Activated T-cell treated with anti-CD3 and anti-CD28 coated beads, Interleukin-2, amount 50 U/mL, for 4 hours (primary cell): Measurements from ENCODE around the gene ECE2. TPM values are rescaled to one million over a fixed set of nuclear protein-coding genes. Genes with fewer than 3 reads are reported as not detected.

Experiments
- ATAC-seq, 2 donors: fragments of 200-7000 bp; cut with Tn5 transposase; one replicate each; pipeline ENCODE4 v1.10.0; 2021
- DNase-seq: peaks from one replicate; pipeline ENCODE4 v3.0.0-alpha.2; 2020
- H3K27me3 Mint-ChIP-seq: one replicate; pipeline ENCODE4 v1.8.0; 2021; ENCODE audit warnings: low read depth, mixed read lengths
- H3K36me3 Mint-ChIP-seq: one replicate; pipeline ENCODE4 v1.8.0; 2022; ENCODE audit warnings: mixed read lengths; ENCODE audit not compliant: insufficient read depth
- H3K4me1 Mint-ChIP-seq: one replicate; pipeline ENCODE4 v1.8.0; 2021; ENCODE audit warnings: low read depth, mixed read lengths
- H3K4me3 Mint-ChIP-seq: one replicate; pipeline ENCODE4 v1.8.0; 2021; ENCODE audit warnings: mild to moderate bottlenecking, moderate library complexity, mixed read lengths
- H3K9me3 Mint-ChIP-seq: one replicate; pipeline ENCODE4 v1.8.0; 2021; ENCODE audit warnings: mixed read lengths
- total RNA-seq, 3 donors: library from RNA; stranded (reverse); gene quantifications; one replicate each; pipeline ENCODE4 v1.2.1, GENCODE V29; 2021

The ECE2 gene
- total RNA-seq, result not detected

- ATAC-seq (peak in 1 of 2 donors; percentile 53), DNase-seq (no peak)
- Mint-ChIP-seq H3K9me3 (no peaks in the 10 kb centered on the region), H3K27me3 (peaks cover 47% of the 10 kb centered on the region), H3K4me3 (no peak within 1 kb of the TSS), H3K4me1 (peaks cover 3% of the 10 kb centered on the region), H3K36me3 (no peaks in the 10 kb centered on the region)
Measured at GRCh38 chr3:184275961-184276910, at the start of gene ECE2. Gene ECE2 (plus strand): TSS chr3:184276022. CDS start chr3:184276154, 132 bp downstream.

DNA sequence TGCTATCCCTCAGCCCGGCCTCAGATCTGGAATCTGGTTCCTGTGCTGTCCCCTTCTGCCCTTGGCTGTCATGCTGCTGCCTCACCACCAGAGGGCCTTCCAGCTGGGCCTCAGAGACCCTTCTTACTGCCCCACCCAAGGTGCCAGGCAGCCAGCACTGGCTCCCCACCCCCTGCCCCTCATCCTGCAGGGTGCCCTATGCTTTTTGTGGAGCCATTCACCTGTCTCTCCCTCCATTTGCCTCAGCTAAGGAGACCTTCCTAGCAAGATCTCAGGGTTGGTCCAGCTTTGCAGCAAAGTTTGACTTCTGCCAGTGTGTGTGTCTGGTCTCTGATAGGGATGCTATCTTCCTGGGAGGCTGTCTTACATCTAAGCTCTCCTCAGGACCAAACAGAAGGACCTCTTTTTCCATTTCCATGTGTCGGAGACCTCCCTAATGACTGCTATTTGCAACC is 48.3 kb upstream of the ECE2 start:
- Mint-ChIP-seq H3K4me1 (peaks cover 9% of the 10 kb centered on the region), H3K4me3 (no peak overlapping the region), H3K9me3 (no peaks in the 10 kb centered on the region), H3K36me3 (no peaks in the 10 kb centered on the region), H3K27me3 (peaks cover 48% of the 10 kb centered on the region)
- ATAC-seq (peak; percentile 20 to 29), DNase-seq (peak; percentile 51)

DNA sequence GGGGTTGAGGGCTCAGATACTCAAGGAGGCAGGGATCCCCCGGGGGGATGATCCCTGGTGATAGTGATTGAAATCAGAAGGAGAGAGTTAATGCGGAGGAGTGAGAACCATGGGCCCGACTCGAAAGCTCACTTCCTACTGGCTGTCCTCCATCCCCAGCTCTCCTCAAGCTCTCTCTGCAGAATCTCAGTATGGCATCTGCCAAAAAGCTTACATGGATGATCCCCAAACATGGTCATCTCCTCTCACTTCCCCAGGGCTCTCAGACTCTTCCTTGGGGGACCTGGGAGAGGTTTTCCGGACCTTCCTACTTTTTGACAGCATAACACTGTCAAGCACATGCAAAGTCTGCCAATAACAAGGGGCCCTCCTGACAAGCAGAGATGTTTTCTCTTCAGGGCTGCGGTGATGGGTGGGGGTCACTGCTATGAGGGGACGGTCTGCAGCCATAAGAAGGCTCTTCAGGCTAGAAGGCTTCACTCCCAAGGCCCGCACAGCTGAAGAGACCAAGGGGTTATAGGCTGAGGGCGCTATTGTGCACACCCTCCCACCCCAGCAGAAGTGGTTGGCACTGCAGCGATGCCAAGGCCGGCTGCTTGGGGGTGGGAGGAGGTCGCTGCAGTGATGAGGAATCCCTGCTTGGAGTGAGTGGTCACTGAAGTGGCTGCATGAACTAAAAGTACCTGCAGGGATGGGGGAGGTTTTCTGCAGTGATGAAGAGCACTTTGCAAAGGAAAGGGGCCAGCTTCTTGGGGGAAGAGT is 47.3 kb upstream of the ECE2 start:
- ATAC-seq, result no peak
- peak overlapping the region; percentile 43 for H3K4me3 Mint-ChIP-seq
- no peaks in the 10 kb centered on the region for H3K9me3 Mint-ChIP-seq
- H3K27me3 Mint-ChIP-seq, result peaks cover 53% of the 10 kb centered on the region
- no peaks in the 10 kb centered on the region for H3K36me3 Mint-ChIP-seq
- peaks cover 9% of the 10 kb centered on the region for H3K4me1 Mint-ChIP-seq
- no peak for DNase-seq

- Mint-ChIP-seq H3K27me3 (peaks cover 55% of the 10 kb centered on the region), H3K9me3 (no peaks in the 10 kb centered on the region), H3K4me3 (peak within 1 kb of the TSS; percentile 62), H3K4me1 (peaks cover 9% of the 10 kb centered on the region), H3K36me3 (no peaks in the 10 kb centered on the region)
- DNase-seq, result peak; percentile 65
- peak; percentile 96 for ATAC-seq
Measured at GRCh38 chr3:184229394-184230080, 46.3 kb upstream of the ECE2 start, which contains the start of gene VWA5B2. Gene VWA5B2 (plus strand): TSS chr3:184229585. CDS start chr3:184230529, 944 bp downstream.

DNA sequence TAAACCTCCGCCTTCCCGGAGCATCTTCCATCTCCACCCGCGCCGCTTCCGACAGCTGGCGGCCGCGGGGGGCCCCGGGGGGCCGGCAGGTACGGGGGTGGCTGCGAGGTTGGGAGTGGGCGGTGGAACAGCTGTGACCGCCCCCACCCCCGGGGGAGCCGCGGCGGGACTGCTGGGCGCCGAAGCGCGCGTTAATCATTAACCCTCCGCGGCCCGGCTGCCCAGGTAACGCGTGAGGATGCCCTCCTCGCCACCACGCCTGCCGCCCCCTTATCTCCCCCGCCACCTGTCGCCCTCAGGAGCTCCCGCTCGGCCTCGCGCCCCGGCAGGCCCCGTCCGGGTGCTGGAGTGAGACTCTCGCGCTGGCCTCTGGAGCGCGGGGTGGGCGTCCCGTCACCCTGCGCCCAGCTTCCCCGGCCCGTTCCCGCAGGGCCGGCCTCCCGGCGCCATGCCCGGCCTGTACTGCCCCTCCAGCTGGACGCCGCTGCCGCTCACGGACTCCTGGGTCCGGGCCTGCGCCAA is 45.7 kb upstream of the ECE2 start:
- DNase-seq, result no peak
- Mint-ChIP-seq H3K27me3 (peaks cover 53% of the 10 kb centered on the region), H3K9me3 (no peaks in the 10 kb centered on the region), H3K4me3 (no peak overlapping the region), H3K4me1 (peaks cover 9% of the 10 kb centered on the region), H3K36me3 (no peaks in the 10 kb centered on the region)
- ATAC-seq, result no peak

DNA sequence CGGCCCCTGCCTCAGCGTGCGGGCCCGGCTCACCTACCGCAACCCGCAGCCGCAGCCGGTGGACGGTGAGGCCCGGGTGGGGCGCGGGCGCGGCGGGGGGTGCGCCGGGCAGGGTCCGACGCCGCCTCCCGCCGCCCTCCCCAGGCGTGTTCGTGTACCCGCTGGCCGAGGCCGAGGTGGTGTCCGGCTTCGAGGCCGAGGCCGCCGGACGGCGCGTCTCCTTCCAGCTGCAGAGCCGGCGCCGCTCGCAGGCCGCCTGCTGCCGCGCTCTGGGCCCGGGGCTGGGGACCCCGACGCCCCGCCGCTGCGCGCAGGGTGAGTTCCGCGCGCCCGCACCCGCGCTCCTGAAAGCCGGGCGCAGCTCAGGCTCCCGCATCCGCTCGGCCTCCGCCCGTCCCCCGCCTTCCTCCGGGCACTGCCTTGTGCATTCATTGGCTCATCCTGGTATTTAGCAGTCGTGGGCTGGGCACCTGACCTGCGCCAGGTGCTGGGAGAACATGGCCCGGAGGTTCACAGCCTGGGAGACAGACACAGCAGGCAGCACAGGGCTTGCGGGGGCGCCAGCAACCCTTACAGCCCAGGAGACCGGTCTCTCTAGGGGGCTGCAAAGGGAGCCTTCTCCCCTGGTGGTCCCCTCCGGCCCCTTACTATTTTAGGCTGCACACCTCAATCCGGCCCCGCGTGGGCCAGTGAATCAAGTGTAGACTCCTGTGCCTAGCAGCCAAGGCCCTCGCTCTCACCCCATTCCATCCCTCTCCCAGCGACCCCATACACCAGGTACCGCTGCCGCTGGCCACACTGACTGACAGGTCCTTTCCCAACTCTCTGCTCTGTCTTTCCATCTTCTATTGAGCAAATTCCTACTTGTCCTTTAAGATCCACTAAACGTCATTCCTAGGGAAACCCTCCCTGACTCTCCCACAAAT is 45.0 kb upstream of the ECE2 start:
- Mint-ChIP-seq H3K27me3 (peaks cover 49% of the 10 kb centered on the region), H3K4me3 (peak overlapping the region; percentile 73), H3K36me3 (no peaks in the 10 kb centered on the region), H3K9me3 (no peaks in the 10 kb centered on the region), H3K4me1 (peaks cover 9% of the 10 kb centered on the region)
- DNase-seq (no peak), ATAC-seq (no peak)

- H3K9me3 Mint-ChIP-seq, result no peaks in the 10 kb centered on the region
- ATAC-seq (no peak), DNase-seq (no peak)
- no peaks in the 10 kb centered on the region for H3K36me3 Mint-ChIP-seq
- peaks cover 9% of the 10 kb centered on the region for H3K4me1 Mint-ChIP-seq
- H3K4me3 Mint-ChIP-seq, result peak overlapping the region; percentile 73
- H3K27me3 Mint-ChIP-seq, result peaks cover 44% of the 10 kb centered on the region
Measured at GRCh38 chr3:184231671-184232070, 44.2 kb upstream of the ECE2 start.

- Mint-ChIP-seq H3K4me3 (no peak overlapping the region), H3K27me3 (peaks cover 36% of the 10 kb centered on the region), H3K4me1 (peaks cover 8% of the 10 kb centered on the region)
Measured at GRCh38 chr3:184233127-184233843, 42.5 kb upstream of the ECE2 start.

GRCh38 chr3:184234224-184234623 is 41.6 kb upstream of the ECE2 start:
- Mint-ChIP-seq H3K4me1 (peaks cover 8% of the 10 kb centered on the region), H3K27me3 (peaks cover 29% of the 10 kb centered on the region), H3K9me3 (no peaks in the 10 kb centered on the region), H3K36me3 (no peaks in the 10 kb centered on the region), H3K4me3 (no peak overlapping the region)
- no peak for ATAC-seq
- no peak for DNase-seq

More at GRCh38 chr3:184233127-184233843, 42.5 kb upstream of the ECE2 start:
- DNase-seq (no peak), ATAC-seq (no peak)
- Mint-ChIP-seq H3K9me3 (no peaks in the 10 kb centered on the region), H3K36me3 (no peaks in the 10 kb centered on the region)

GRCh38 chr3:184234671-184235380 is 41.0 kb upstream of the ECE2 start:
- Mint-ChIP-seq H3K27me3 (peaks cover 28% of the 10 kb centered on the region), H3K36me3 (peaks cover under 1% of the 10 kb centered on the region), H3K4me3 (no peak overlapping the region), H3K9me3 (no peaks in the 10 kb centered on the region), H3K4me1 (peaks cover 8% of the 10 kb centered on the region)
- no peak for ATAC-seq
- no peak for DNase-seq

DNA sequence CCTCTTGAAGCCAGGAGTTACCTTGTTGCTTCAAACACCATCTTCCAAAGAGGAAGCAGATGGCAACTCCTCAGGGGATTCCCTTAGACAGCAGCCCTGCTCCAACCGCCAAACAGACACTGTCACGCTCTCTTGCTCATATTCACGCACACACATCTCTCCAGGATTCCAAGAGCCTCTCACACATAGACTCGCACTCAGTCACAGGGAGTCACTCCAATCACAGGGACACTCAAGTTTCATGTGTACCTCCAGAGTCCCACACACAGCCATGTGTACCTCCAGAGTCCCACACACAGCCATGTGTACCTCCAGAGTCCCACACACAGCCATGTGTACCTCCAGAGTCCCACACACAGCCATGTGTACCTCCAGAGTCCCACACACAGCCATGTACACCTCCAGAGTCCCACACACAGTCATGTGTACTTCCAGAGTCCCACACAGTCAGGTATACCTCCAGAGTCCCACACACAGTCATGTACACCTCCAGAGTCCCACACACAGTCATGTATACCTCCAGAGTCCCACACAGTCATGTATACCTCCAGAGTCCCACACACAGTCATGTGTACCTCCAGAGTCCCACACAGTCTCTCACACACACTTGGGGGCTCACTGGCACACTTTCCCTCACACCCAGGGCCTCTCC is 40.3 kb upstream of the ECE2 start:
- Mint-ChIP-seq H3K9me3 (no peaks in the 10 kb centered on the region), H3K36me3 (peaks cover 2% of the 10 kb centered on the region), H3K4me1 (peaks cover 8% of the 10 kb centered on the region), H3K4me3 (no peak overlapping the region), H3K27me3 (peaks cover 28% of the 10 kb centered on the region)
- ATAC-seq (no peak), DNase-seq (no peak)

GRCh38 chr3:184236033-184236410 is 39.8 kb upstream of the ECE2 start:
- H3K9me3 Mint-ChIP-seq, result no peaks in the 10 kb centered on the region
- peaks cover 25% of the 10 kb centered on the region for H3K27me3 Mint-ChIP-seq
- ATAC-seq, result no peak
- DNase-seq, result no peak
- peaks cover 2% of the 10 kb centered on the region for H3K36me3 Mint-ChIP-seq
- H3K4me1 Mint-ChIP-seq, result peaks cover 5% of the 10 kb centered on the region
- H3K4me3 Mint-ChIP-seq, result no peak overlapping the region
